HEK293 (cell line): Measurements from ENCODE around the gene OR51Q1.

Source experiments
- ATF2 ChIP-seq: fragments of 450-650 bp; formaldehyde crosslinking; IDR thresholded peaks from 2 replicates; pipeline ENCODE4 v1.5.1; 2016; ENCODE audit warnings: missing biosample characterization, missing genetic modification characterization, low read depth
- CTCF ChIP-seq: fragments of 450-650 bp; formaldehyde crosslinking; IDR thresholded peaks from 2 replicates; pipeline ENCODE4 v1.5.1; 2016; ENCODE audit warnings: missing biosample characterization, missing genetic modification characterization
- ELK4 ChIP-seq: IDR thresholded peaks from 2 replicates; pipeline ENCODE4 v1.6.1; 2011; ENCODE audit warnings: mild to moderate bottlenecking, low read depth, low read length, borderline replicate concordance
- KLF16 ChIP-seq: fragments of 450-650 bp; formaldehyde crosslinking; IDR thresholded peaks from 2 replicates; pipeline ENCODE4 v1.5.1; 2017; ENCODE audit warnings: missing biosample characterization, missing genetic modification characterization
- SALL2 ChIP-seq: fragments of 450-650 bp; formaldehyde crosslinking; IDR thresholded peaks from 2 replicates; pipeline ENCODE4 v1.5.0; 2017; ENCODE audit warnings: missing biosample characterization, mild to moderate bottlenecking, missing genetic modification characterization, borderline replicate concordance
- ZNF23 ChIP-seq: fragments of 450-650 bp; formaldehyde crosslinking; IDR thresholded peaks from 2 replicates; pipeline ENCODE4 v1.5.1; 2016; ENCODE audit warnings: missing biosample characterization, missing genetic modification characterization, borderline replicate concordance
- ZNF398 ChIP-seq: fragments of 450-650 bp; formaldehyde crosslinking; IDR thresholded peaks from 2 replicates; pipeline ENCODE4 v1.5.1; 2017; ENCODE audit warnings: missing biosample characterization, missing genetic modification characterization
- ZNF530 ChIP-seq: fragments of 450-650 bp; formaldehyde crosslinking; IDR thresholded peaks from 2 replicates; pipeline ENCODE4 v1.5.1; 2016; ENCODE audit warnings: low read depth, missing biosample characterization, missing genetic modification characterization
- ZNF560 ChIP-seq: fragments of 450-650 bp; formaldehyde crosslinking; IDR thresholded peaks from 2 replicates; pipeline ENCODE4 v1.5.1; 2017; ENCODE audit warnings: missing biosample characterization, missing genetic modification characterization, borderline replicate concordance
- ZNF785 ChIP-seq: fragments of 450-650 bp; formaldehyde crosslinking; IDR thresholded peaks from 2 replicates; pipeline ENCODE4 v1.5.1; 2016; ENCODE audit warnings: missing biosample characterization, missing genetic modification characterization

- no peak for TF ChIP-seq ELK4
- TF ChIP-seq SALL2 (tag by site-specific recombination) = no peak
- no peak for TF ChIP-seq CTCF (tag by site-specific recombination)
- TF ChIP-seq ZNF23 (tag by site-specific recombination) = no peak
- no peak for TF ChIP-seq ZNF398 (tag by site-specific recombination)
- TF ChIP-seq ZNF560 (tag by site-specific recombination) = no peak
- no peak for TF ChIP-seq KLF16 (tag by site-specific recombination)
- no peak for TF ChIP-seq ATF2
- no peak for TF ChIP-seq ZNF530
- no peak for TF ChIP-seq ZNF785 (tag by site-specific recombination)
These were observed 23.0 kb upstream of the OR51Q1 start for GRCh38 chr11:5398936-5399335.
